CD4-positive, alpha-beta T cell (primary cell): ENCODE measurements around the gene IPCEF1. TPM values are rescaled to one million over a fixed set of nuclear protein-coding genes. Genes with fewer than 3 reads are reported as not detected.

Experiments used
- ATAC-seq: fragments of 200-7000 bp; cut with Tn5 transposase; one replicate; pipeline ENCODE4 v1.10.0; 2022; ENCODE audit warnings: mild to moderate bottlenecking; ENCODE audit not compliant: poor library complexity
- CTCF ChIA-PET: fragments of 350-600 bp; sonication (Branson Sonifier 250); formaldehyde crosslinking; loops from one replicate; lab custom pipeline; 2021; ENCODE audit warnings: antibody characterized with exemption, inconsistent platforms; lab: Charles Lee
- POLR2A ChIA-PET: fragments of 350-600 bp; sonication (Branson Sonifier 250); formaldehyde crosslinking; loops from one replicate; lab custom pipeline; 2021; ENCODE audit warnings: antibody characterized with exemption, inconsistent platforms; lab: Charles Lee
- DNase-seq, 14 experiments: peaks; one replicate each; pipeline ENCODE4 v3.0.0-alpha.2; 2013 to 2020; ENCODE audit warnings: mixed read lengths in 2 of 14
- H3K27ac ChIP-seq, 2 donors: one replicate each; pipeline versions ENCODE4 v1.5.1 to v1.7.0; 2013; ENCODE audit warnings: low read length in 2 of 2, low read depth in 1 of 2, mild to moderate bottlenecking in 1 of 2
- H3K27me3 ChIP-seq, 2 experiments: 1 replicate in 1 of 2; 2 replicates in 1 of 2; pipeline versions ENCODE4 v1.6.1 to v1.7.0; 2013; ENCODE audit warnings: low read length in 2 of 2, control low read depth in 1 of 2, mild to moderate bottlenecking in 1 of 2, moderate library complexity in 1 of 2; ENCODE audit not compliant: insufficient read depth in 2 of 2, control insufficient read depth in 1 of 2
- H3K36me3 ChIP-seq: one replicate; pipeline ENCODE4 v1.6.1; 2013; ENCODE audit warnings: low read length, control low read depth; ENCODE audit not compliant: insufficient read depth
- H3K4me1 ChIP-seq: one replicate; pipeline ENCODE4 v1.6.1; 2013; ENCODE audit warnings: low read length, control low read depth; ENCODE audit not compliant: insufficient read depth
- H3K4me3 ChIP-seq: one replicate; pipeline ENCODE4 v1.5.1; 2013; ENCODE audit warnings: mild to moderate bottlenecking, low read length, moderate library complexity
- H3K9me3 ChIP-seq, 2 experiments: 1 replicate in 1 of 2; 2 replicates in 1 of 2; pipeline versions ENCODE4 v1.6.1 to v1.7.0; 2013; ENCODE audit warnings: low read length in 2 of 2, mild to moderate bottlenecking in 2 of 2, control low read depth in 1 of 2, moderate library complexity in 1 of 2; ENCODE audit not compliant: control insufficient read depth in 1 of 2, insufficient read depth in 1 of 2
- H3K27ac Mint-ChIP-seq: one replicate; pipeline ENCODE4 v1.8.0; 2020; ENCODE audit warnings: mixed read lengths
- H3K27me3 Mint-ChIP-seq: one replicate; pipeline ENCODE4 v1.8.0; 2021; ENCODE audit warnings: mixed read lengths
- H3K36me3 Mint-ChIP-seq: one replicate; pipeline ENCODE4 v1.8.0; 2021; ENCODE audit warnings: low read depth, mixed read lengths
- H3K4me1 Mint-ChIP-seq: one replicate; pipeline ENCODE4 v1.8.0; 2021; ENCODE audit warnings: low read depth, mixed read lengths
- H3K4me3 Mint-ChIP-seq: one replicate; pipeline ENCODE4 v1.8.0; 2020; ENCODE audit warnings: mild to moderate bottlenecking, mixed read lengths
- H3K9me3 Mint-ChIP-seq: one replicate; pipeline ENCODE4 v1.8.0; 2020; ENCODE audit warnings: mixed read lengths
- CTCF ChIP-seq: fragments of 200-600 bp; IDR thresholded peaks from one replicate; pipeline ENCODE4 v1.8.0; 2022; ENCODE audit warnings: antibody characterized with exemption, mild to moderate bottlenecking
- intact Hi-C, 2 experiments: fragments of 100-400 bp; cut with DNase I in 1 of 2; cut with micrococcal nuclease in 1 of 2; formaldehyde crosslinking; loops; one replicate each; pipeline versions ENCODE4 v1.15.1 to v1.9.0; 2023 to 2025; cut with DNase I, micrococcal nuclease
- total RNA-seq, 174 experiments: library from RNA in 2 of 174; stranded (reverse) in 2 of 174; gene quantifications; one replicate each; pipeline ENCODE4 v1.2.3 and lab custom pipeline; 2021 to 2026

Gene IPCEF1
- total RNA-seq, 2 experiments from 2014 or later, result 92.4 to 96.8 TPM

GRCh38 chr6:154397491-154398195 is 41.0 kb upstream of the IPCEF1 start:
- H3K4me3 Mint-ChIP-seq, result no peak overlapping the region
- no peak for DNase-seq
- no peaks in the 10 kb centered on the region for H3K4me1 ChIP-seq
- H3K27me3 ChIP-seq, result no peaks in the 10 kb centered on the region
- TF ChIP-seq CTCF, result no peak
- no peaks in the 10 kb centered on the region for H3K36me3 Mint-ChIP-seq
- no peaks in the 10 kb centered on the region for H3K9me3 Mint-ChIP-seq
- H3K27ac Mint-ChIP-seq, result no peak overlapping the region
- no peak for ATAC-seq
- no peak overlapping the region for H3K4me3 ChIP-seq
- CTCF ChIA-PET, result no interaction called here
- no peaks in the 10 kb centered on the region for H3K27me3 Mint-ChIP-seq
- no peak overlapping the region for H3K27ac ChIP-seq
- H3K36me3 ChIP-seq, result no peaks in the 10 kb centered on the region
- H3K9me3 ChIP-seq, result no peaks in the 10 kb centered on the region
- intact Hi-C loops, result no loop called here
- no peaks in the 10 kb centered on the region for H3K4me1 Mint-ChIP-seq
- POLR2A ChIA-PET, result no interaction called here

GRCh38 chr6:154395878-154396277 is 39.3 kb upstream of the IPCEF1 start:
- POLR2A ChIA-PET, result no interaction called here
- ATAC-seq (no peak), DNase-seq (no peak)
- Histone ChIP-seq H3K27me3 (no peaks in the 10 kb centered on the region), H3K36me3 (no peaks in the 10 kb centered on the region), H3K4me1 (no peaks in the 10 kb centered on the region), H3K9me3 (peaks cover 0 to 5% of the 10 kb centered on the region in 2 experiments), H3K27ac (no peak overlapping the region), H3K4me3 (no peak overlapping the region)
- Mint-ChIP-seq H3K27me3 (peaks cover 4% of the 10 kb centered on the region), H3K4me1 (no peaks in the 10 kb centered on the region), H3K9me3 (no peaks in the 10 kb centered on the region), H3K36me3 (no peaks in the 10 kb centered on the region), H3K4me3 (no peak overlapping the region), H3K27ac (no peak overlapping the region)
- intact Hi-C loops, result no loop called here
- TF ChIP-seq CTCF, result no peak
- CTCF ChIA-PET, result no interaction called here

GRCh38 chr6:154395316-154395715 is 38.7 kb upstream of the IPCEF1 start:
- intact Hi-C loops, result no loop called here
- Histone ChIP-seq H3K4me3 (no peak overlapping the region), H3K27me3 (no peaks in the 10 kb centered on the region), H3K4me1 (no peaks in the 10 kb centered on the region), H3K27ac (no peak overlapping the region), H3K9me3 (peaks cover 0 to 6% of the 10 kb centered on the region in 2 experiments), H3K36me3 (no peaks in the 10 kb centered on the region)
- Mint-ChIP-seq H3K27me3 (peaks cover 4% of the 10 kb centered on the region), H3K9me3 (no peaks in the 10 kb centered on the region), H3K36me3 (no peaks in the 10 kb centered on the region), H3K27ac (no peak overlapping the region), H3K4me1 (no peaks in the 10 kb centered on the region), H3K4me3 (no peak overlapping the region)
- no peak for ATAC-seq
- no peak for DNase-seq
- CTCF ChIA-PET, result no interaction called here
- no peak for TF ChIP-seq CTCF
- POLR2A ChIA-PET, result no interaction called here
